Epithelial cell of proximal tubule (primary cell): Measurements from ENCODE around the gene EFL1. TPM values are rescaled to one million over a fixed set of nuclear protein-coding genes. Genes with fewer than 3 reads are reported as not detected.

Experiments used
- DNase-seq: peaks from one replicate; pipeline ENCODE4 v3.0.0-alpha.2; 2011; ENCODE audit warnings: low read depth
- H3K4me3 ChIP-seq: 2 replicates; pipeline ENCODE4 v1.5.1; 2011; ENCODE audit warnings: low read depth, mild to moderate bottlenecking, low read length
- CTCF ChIP-seq: conservative IDR thresholded peaks from 2 replicates; pipeline ENCODE4 v1.5.1; 2012; ENCODE audit warnings: low read depth, mild to moderate bottlenecking, low read length
- total RNA-seq: library from RNA; depleted of rRNA; stranded (reverse); fragments of >200 nt; gene quantifications from 2 replicates; pipeline ENCODE4 v1.2.3, GENCODE V29; 2015

The EFL1 gene
- total RNA-seq, 1 donor from 2014 or later: 16.6 TPM

- no peak for DNase-seq
- no peak for TF ChIP-seq CTCF
- no peak overlapping the region for H3K4me3 ChIP-seq
These were observed 132.8 kb downstream of the EFL1 start for GRCh38 chr15:82129761-82130160.

GRCh38 chr15:82129149-82129692 is 133.3 kb downstream of the EFL1 start:
- TF ChIP-seq CTCF: no peak

GRCh38 chr15:82128401-82129148 is 134.0 kb downstream of the EFL1 start:
- no peak for DNase-seq
- no peak overlapping the region for H3K4me3 ChIP-seq
- TF ChIP-seq CTCF: no peak

More at GRCh38 chr15:82129149-82129692, 133.3 kb downstream of the EFL1 start:
- H3K4me3 ChIP-seq: no peak overlapping the region
- no peak for DNase-seq

GRCh38 chr15:82127581-82127980 is 135.0 kb downstream of the EFL1 start:
- TF ChIP-seq CTCF: no peak
- no peak for DNase-seq
- no peak overlapping the region for H3K4me3 ChIP-seq

- no peak for TF ChIP-seq CTCF
- no peak overlapping the region for H3K4me3 ChIP-seq
- no peak for DNase-seq
These were observed 136.2 kb downstream of the EFL1 start for GRCh38 chr15:82126346-82126745.

GRCh38 chr15:82124331-82125263 is 137.9 kb downstream of the EFL1 start:
- no peak overlapping the region for H3K4me3 ChIP-seq
- DNase-seq: no peak
- TF ChIP-seq CTCF: peak; percentile 21
